Endodermal cell (in vitro differentiated cells): Measurements from ENCODE around the gene IDNK. TPM values are rescaled to one million over a fixed set of nuclear protein-coding genes. Genes with fewer than 3 reads are reported as not detected.

Experiments used
- DNase-seq: peaks from one replicate; pipeline ENCODE4 v3.0.0-alpha.2; 2017
- H3K27ac ChIP-seq: 2 replicates; pipeline ENCODE4 v1.5.1; 2013; ENCODE audit warnings: mild to moderate bottlenecking, low read depth, low read length, moderate library complexity
- H3K27me3 ChIP-seq: 2 replicates; pipeline ENCODE4 v1.6.1; 2013; ENCODE audit warnings: mild to moderate bottlenecking, low read length, moderate library complexity; ENCODE audit not compliant: insufficient read depth, control insufficient read depth, poor library complexity, severe bottlenecking
- H3K36me3 ChIP-seq: 2 replicates; pipeline ENCODE4 v1.7.0; 2013; ENCODE audit warnings: mild to moderate bottlenecking, low read length, moderate library complexity; ENCODE audit not compliant: control insufficient read depth, insufficient read depth
- H3K4me1 ChIP-seq: one replicate; pipeline ENCODE4 v1.7.0; 2013; ENCODE audit warnings: low read length; ENCODE audit not compliant: control insufficient read depth, insufficient read depth
- H3K4me3 ChIP-seq: 2 replicates; pipeline ENCODE4 v1.5.1; 2013; ENCODE audit warnings: mild to moderate bottlenecking, low read length, moderate library complexity
- H3K9ac ChIP-seq: 2 replicates; pipeline ENCODE4 v1.6.1; 2013; ENCODE audit warnings: mild to moderate bottlenecking, low read length, moderate library complexity; ENCODE audit not compliant: poor library complexity, severe bottlenecking; ENCODE audit errors: extremely low read depth
- H3K9me3 ChIP-seq: 2 replicates; pipeline ENCODE4 v1.6.1; 2013; ENCODE audit warnings: mild to moderate bottlenecking, low read length, moderate library complexity; ENCODE audit not compliant: control insufficient read depth
- H3K27ac Mint-ChIP-seq: 2 replicates; pipeline ENCODE4 v1.8.0; 2020; ENCODE audit warnings: mixed read lengths
- H3K27me3 Mint-ChIP-seq: 2 replicates; pipeline ENCODE4 v1.8.0; 2021; ENCODE audit warnings: mild to moderate bottlenecking, mixed read lengths; ENCODE audit not compliant: insufficient read depth
- H3K36me3 Mint-ChIP-seq: 2 replicates; pipeline ENCODE4 v1.8.0; 2020; ENCODE audit warnings: low read depth, mixed read lengths
- H3K4me1 Mint-ChIP-seq: 2 replicates; pipeline ENCODE4 v1.8.0; 2020; ENCODE audit warnings: mixed read lengths
- H3K4me3 Mint-ChIP-seq: 2 replicates; pipeline ENCODE4 v1.8.0; 2020; ENCODE audit warnings: mild to moderate bottlenecking, moderate library complexity, mixed read lengths
- H3K9me3 Mint-ChIP-seq: 2 replicates; pipeline ENCODE4 v1.8.0; 2020; ENCODE audit warnings: mild to moderate bottlenecking, mixed read lengths
- WGBS, 2 experiments: methylation state at CpG; one replicate each; pipeline versions ENCODE4 v1.1.5 to v1.1.7; 2013; ENCODE audit warnings: missing lambda C conversion rate in 2 of 2, mixed read lengths in 1 of 2; ENCODE audit not compliant: insufficient coverage in 1 of 2, insufficient read length in 1 of 2; 5-methylcytosine and 5-hydroxymethylcytosine counted together
- total RNA-seq, 2 donors: library from RNA; stranded (reverse); fragmentation: NEBNext Ultra II Directional in 1 of 2; extraction: Animal tissue kit (Norgen Biotek cat#: 25700) in 1 of 2; gene quantifications; 2 replicates in 1 of 2; 3 replicates in 1 of 2; pipeline ENCODE4 v1.2.1, GENCODE V29; 2021
- TF ChIP-seq, protein P1 (sequence below): fragments of 200-600 bp; sonication (generic); conservative IDR thresholded peaks from 2 replicates; pipeline ENCODE4 v1.5.0; 2021; ENCODE audit warnings: antibody characterized with exemption, mild to moderate bottlenecking

The IDNK gene
- total RNA-seq, 2 donors from 2014 or later, result 1.6 TPM

DNA sequence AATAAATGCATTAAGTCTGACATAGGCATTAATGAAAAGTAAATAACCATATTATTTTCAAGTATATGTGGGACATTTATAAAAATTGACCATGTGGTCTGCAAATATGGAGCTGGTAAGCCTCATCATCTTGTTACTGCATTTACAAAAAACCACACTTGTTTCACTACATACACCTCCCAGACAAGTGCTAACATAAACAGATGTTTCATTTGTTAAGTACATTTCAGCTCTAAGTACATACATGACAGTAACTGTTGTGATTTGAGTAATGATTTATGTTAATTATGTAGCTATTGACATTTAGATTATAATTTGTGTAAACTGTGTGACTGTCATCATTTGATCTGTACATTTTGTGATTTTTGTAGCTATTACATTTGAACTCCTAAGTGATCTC, 13.9 kb downstream of the IDNK start:
- Mint-ChIP-seq H3K4me1 (peaks cover 11% of the 10 kb centered on the region), H3K36me3 (peaks cover 2% of the 10 kb centered on the region), H3K27ac (no peak overlapping the region), H3K4me3 (no peak overlapping the region), H3K27me3 (no peaks in the 10 kb centered on the region), H3K9me3 (no peaks in the 10 kb centered on the region)
- Histone ChIP-seq H3K36me3 (peaks cover 5% of the 10 kb centered on the region), H3K4me1 (no peaks in the 10 kb centered on the region), H3K27ac (no peak overlapping the region), H3K9me3 (no peaks in the 10 kb centered on the region), H3K27me3 (no peaks in the 10 kb centered on the region), H3K4me3 (no peak overlapping the region), H3K9ac (no peak overlapping the region)
- no peak for DNase-seq
- TF ChIP-seq, protein P1, sequence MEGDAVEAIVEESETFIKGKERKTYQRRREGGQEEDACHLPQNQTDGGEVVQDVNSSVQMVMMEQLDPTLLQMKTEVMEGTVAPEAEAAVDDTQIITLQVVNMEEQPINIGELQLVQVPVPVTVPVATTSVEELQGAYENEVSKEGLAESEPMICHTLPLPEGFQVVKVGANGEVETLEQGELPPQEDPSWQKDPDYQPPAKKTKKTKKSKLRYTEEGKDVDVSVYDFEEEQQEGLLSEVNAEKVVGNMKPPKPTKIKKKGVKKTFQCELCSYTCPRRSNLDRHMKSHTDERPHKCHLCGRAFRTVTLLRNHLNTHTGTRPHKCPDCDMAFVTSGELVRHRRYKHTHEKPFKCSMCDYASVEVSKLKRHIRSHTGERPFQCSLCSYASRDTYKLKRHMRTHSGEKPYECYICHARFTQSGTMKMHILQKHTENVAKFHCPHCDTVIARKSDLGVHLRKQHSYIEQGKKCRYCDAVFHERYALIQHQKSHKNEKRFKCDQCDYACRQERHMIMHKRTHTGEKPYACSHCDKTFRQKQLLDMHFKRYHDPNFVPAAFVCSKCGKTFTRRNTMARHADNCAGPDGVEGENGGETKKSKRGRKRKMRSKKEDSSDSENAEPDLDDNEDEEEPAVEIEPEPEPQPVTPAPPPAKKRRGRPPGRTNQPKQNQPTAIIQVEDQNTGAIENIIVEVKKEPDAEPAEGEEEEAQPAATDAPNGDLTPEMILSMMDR, result no peak

DNA sequence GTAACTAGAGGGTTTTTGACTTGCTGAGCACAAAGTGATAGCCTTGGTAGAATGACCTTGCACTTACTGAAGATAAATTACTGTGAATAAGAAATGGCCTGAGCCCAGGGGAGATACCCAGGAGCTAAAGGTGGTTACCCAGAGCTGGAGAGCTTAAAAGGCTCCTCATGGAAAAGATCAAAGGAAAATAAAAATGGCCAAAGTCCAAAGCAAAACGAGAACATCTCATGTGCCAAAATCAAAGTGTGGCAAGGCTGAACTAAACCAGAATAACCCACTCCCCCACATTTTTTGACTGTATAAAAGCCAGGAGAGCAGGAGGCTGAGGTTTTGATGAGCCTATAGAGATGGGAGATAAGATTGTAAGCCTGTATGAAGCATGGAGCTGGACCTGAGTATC, 14.4 kb downstream of the IDNK start:
- H3K27me3 Mint-ChIP-seq, result no peaks in the 10 kb centered on the region
- no peaks in the 10 kb centered on the region for H3K9me3 ChIP-seq
- no peak overlapping the region for H3K9ac ChIP-seq
- no peaks in the 10 kb centered on the region for H3K27me3 ChIP-seq
- H3K4me1 ChIP-seq, result no peaks in the 10 kb centered on the region
- WGBS, 2 experiments, result 100% methylated on average over 1 of the region's 1 CpG; no CpG with 5 or more reads in 1 of the 2 experiments
- no peak overlapping the region for H3K27ac ChIP-seq
- peaks cover 11% of the 10 kb centered on the region for H3K4me1 Mint-ChIP-seq
- TF ChIP-seq, protein P1, result no peak
- H3K9me3 Mint-ChIP-seq, result no peaks in the 10 kb centered on the region
- no peak for DNase-seq
- H3K4me3 Mint-ChIP-seq, result no peak overlapping the region
- no peak overlapping the region for H3K27ac Mint-ChIP-seq
- no peak overlapping the region for H3K4me3 ChIP-seq
- H3K36me3 ChIP-seq, result peaks cover 5% of the 10 kb centered on the region
- H3K36me3 Mint-ChIP-seq, result peaks cover 2% of the 10 kb centered on the region

DNA sequence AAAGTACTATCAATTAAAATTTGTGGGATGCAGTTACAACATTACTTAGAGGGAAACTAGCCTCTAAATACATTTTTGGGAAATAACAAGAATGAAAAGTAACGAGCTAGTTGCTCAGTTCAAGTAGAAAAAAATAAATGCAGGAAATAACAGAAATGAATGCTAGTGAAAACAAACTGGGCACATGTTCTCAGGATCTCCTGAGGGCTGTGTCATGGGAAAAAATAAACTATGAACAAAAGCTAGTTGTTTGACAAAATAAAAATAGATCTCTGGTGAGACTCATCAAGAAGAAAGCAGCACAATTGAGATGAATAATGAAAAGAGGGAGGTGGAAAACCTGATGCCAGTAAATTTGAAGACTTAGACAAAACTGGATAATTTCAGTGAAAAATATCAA, 16.3 kb downstream of the IDNK start:
- DNase-seq, result no peak
- H3K4me1 Mint-ChIP-seq, result peaks cover 5% of the 10 kb centered on the region
- H3K9me3 Mint-ChIP-seq, result no peaks in the 10 kb centered on the region
- Histone ChIP-seq H3K36me3 (peaks cover 5% of the 10 kb centered on the region), H3K27me3 (no peaks in the 10 kb centered on the region), H3K9ac (no peak overlapping the region), H3K4me1 (no peaks in the 10 kb centered on the region), H3K9me3 (no peaks in the 10 kb centered on the region), H3K4me3 (no peak overlapping the region), H3K27ac (no peak overlapping the region)
- H3K27ac Mint-ChIP-seq, result no peak overlapping the region
- H3K36me3 Mint-ChIP-seq, result no peaks in the 10 kb centered on the region
- TF ChIP-seq, protein P1, result no peak
- H3K4me3 Mint-ChIP-seq, result no peak overlapping the region
- no peaks in the 10 kb centered on the region for H3K27me3 Mint-ChIP-seq
- WGBS, 2 experiments, result 95 to 100% methylated on average over 1 of the region's 1 CpG
